ENCODE results near the gene ABHD12. TPM values are rescaled to one million over a fixed set of nuclear protein-coding genes. Genes with fewer than 3 reads are reported as not detected.

The ABHD12 gene
- total RNA-seq, 1 experiment from 2014 or later = 48.3 TPM

- TF ChIP-seq, protein P1, sequence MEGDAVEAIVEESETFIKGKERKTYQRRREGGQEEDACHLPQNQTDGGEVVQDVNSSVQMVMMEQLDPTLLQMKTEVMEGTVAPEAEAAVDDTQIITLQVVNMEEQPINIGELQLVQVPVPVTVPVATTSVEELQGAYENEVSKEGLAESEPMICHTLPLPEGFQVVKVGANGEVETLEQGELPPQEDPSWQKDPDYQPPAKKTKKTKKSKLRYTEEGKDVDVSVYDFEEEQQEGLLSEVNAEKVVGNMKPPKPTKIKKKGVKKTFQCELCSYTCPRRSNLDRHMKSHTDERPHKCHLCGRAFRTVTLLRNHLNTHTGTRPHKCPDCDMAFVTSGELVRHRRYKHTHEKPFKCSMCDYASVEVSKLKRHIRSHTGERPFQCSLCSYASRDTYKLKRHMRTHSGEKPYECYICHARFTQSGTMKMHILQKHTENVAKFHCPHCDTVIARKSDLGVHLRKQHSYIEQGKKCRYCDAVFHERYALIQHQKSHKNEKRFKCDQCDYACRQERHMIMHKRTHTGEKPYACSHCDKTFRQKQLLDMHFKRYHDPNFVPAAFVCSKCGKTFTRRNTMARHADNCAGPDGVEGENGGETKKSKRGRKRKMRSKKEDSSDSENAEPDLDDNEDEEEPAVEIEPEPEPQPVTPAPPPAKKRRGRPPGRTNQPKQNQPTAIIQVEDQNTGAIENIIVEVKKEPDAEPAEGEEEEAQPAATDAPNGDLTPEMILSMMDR (conservative IDR thresholded peaks at IDR 0.05; ENCODE audit: low read depth, low read length) = no peak
- no peak for TF ChIP-seq EZH2 (IDR thresholded peaks at IDR 0.05; ENCODE audit: low read length, unreplicated experiment)
- no peak for TF ChIP-seq EZH2phosphoT487 (IDR thresholded peaks at IDR 0.05; ENCODE audit: borderline replicate concordance, low read length)
- Histone ChIP-seq H3F3A (ENCODE audit: low read length, unreplicated experiment) (no peaks in the 10 kb centered on the region), H3K27me3 (ENCODE audit: low read length) (no peaks in the 10 kb centered on the region), H3K4me1 (ENCODE audit: insufficient read depth, low read length) (no peaks in the 10 kb centered on the region), H3K4me2 (ENCODE audit: low read length) (no peak overlapping the region), H3K9me2 (replicated peaks; ENCODE audit: low read length) (no peaks in the 10 kb centered on the region), H3K79me2 (ENCODE audit: low read length) (no peaks in the 10 kb centered on the region), H3K36me3 (ENCODE audit: low read depth, low read length) (peaks cover 83% of the 10 kb centered on the region), H4K20me1 (ENCODE audit: low read length) (no peaks in the 10 kb centered on the region), H3K4me3 (ENCODE audit: low read length) (no peak overlapping the region), H3K9ac (ENCODE audit: low read length) (no peak overlapping the region), H3K27ac (ENCODE audit: low read length) (no peak overlapping the region), H3K9me3 (ENCODE audit: low read length) (no peaks in the 10 kb centered on the region), H2AFZ (ENCODE audit: low read length) (no peak overlapping the region)
- no peak for DNase-seq
- no TSS peak for BruUV-seq (replicated peaks)
- no peak for ATAC-seq
- intact Hi-C loops (cut with micrococcal nuclease) = no loop called here
- ChIA-PET POLR2A (ENCODE audit: unreplicated experiment) (no interaction called here), CTCF (no interaction called here)
These were observed 108.4 kb downstream of the ABHD12 start for GRCh38 chr20:25282034-25282781.

DNA sequence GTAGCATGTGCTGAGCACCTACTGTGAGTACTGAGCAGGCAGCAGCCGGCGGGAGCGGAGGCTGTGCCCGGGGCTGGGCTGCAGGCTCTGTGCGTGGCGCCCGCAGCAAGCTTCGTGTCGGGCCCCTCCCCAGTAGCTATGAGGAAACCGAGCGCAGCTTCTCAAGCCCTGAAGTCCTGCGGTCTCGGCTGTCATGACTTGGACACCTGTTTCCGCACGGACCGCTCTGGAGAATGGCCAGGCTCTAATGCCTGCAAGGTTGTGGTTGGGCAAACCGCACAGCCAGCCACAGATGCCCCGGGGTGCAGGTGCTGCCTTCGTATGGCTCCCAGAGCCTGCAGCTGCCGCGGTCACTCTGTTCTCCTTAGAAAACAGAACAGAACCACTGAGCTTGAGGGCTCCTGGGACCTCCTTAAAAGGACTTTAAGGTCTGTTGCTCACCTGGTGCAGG lies 109.1 kb downstream of the ABHD12 start:
- no peaks in the 10 kb centered on the region for H3K9me3 ChIP-seq (ENCODE audit: low read length)
- no peaks in the 10 kb centered on the region for H3K4me1 ChIP-seq (ENCODE audit: insufficient read depth, low read length)
- H3K4me3 ChIP-seq (ENCODE audit: low read length) = no peak overlapping the region
- TF ChIP-seq EZH2 (IDR thresholded peaks at IDR 0.05; ENCODE audit: low read length, unreplicated experiment) = no peak
- ChIA-PET CTCF (no interaction called here), POLR2A (ENCODE audit: unreplicated experiment) (no interaction called here)
- no peak overlapping the region for H3K9ac ChIP-seq (ENCODE audit: low read length)
- intact Hi-C loops (cut with micrococcal nuclease) = no loop called here
- H4K20me1 ChIP-seq (ENCODE audit: low read length) = no peaks in the 10 kb centered on the region
- no peak for ATAC-seq
- H3F3A ChIP-seq (ENCODE audit: low read length, unreplicated experiment) = no peaks in the 10 kb centered on the region
- no peak overlapping the region for H3K4me2 ChIP-seq (ENCODE audit: low read length)
- BruUV-seq (replicated peaks) = no TSS peak
- H3K27me3 ChIP-seq (ENCODE audit: low read length) = no peaks in the 10 kb centered on the region
- H3K9me2 ChIP-seq (replicated peaks; ENCODE audit: low read length) = no peaks in the 10 kb centered on the region
- DNase-seq = no peak
- H3K27ac ChIP-seq (ENCODE audit: low read length) = no peak overlapping the region
- H2AFZ ChIP-seq (ENCODE audit: low read length) = no peak overlapping the region
- H3K36me3 ChIP-seq (ENCODE audit: low read depth, low read length) = peaks cover 83% of the 10 kb centered on the region
- H3K79me2 ChIP-seq (ENCODE audit: low read length) = no peaks in the 10 kb centered on the region

- H3F3A ChIP-seq (ENCODE audit: low read length, unreplicated experiment) = no peaks in the 10 kb centered on the region
- H3K9me2 ChIP-seq (replicated peaks; ENCODE audit: low read length) = no peaks in the 10 kb centered on the region
- peaks cover 79% of the 10 kb centered on the region for H3K36me3 ChIP-seq (ENCODE audit: low read depth, low read length)
- ATAC-seq (no peak), DNase-seq (no peak)
- H3K27me3 ChIP-seq (ENCODE audit: low read length) = no peaks in the 10 kb centered on the region
- intact Hi-C loops (cut with micrococcal nuclease) = no loop called here
- no TSS peak for BruUV-seq (replicated peaks)
- no peaks in the 10 kb centered on the region for H3K4me1 ChIP-seq (ENCODE audit: insufficient read depth, low read length)
- no peaks in the 10 kb centered on the region for H3K9me3 ChIP-seq (ENCODE audit: low read length)
- H3K4me2 ChIP-seq (ENCODE audit: low read length) = no peak overlapping the region
- H3K27ac ChIP-seq (ENCODE audit: low read length) = no peak overlapping the region
- no peak overlapping the region for H3K4me3 ChIP-seq (ENCODE audit: low read length)
- TF ChIP-seq, protein P1 (conservative IDR thresholded peaks at IDR 0.05; ENCODE audit: low read depth, low read length) = no peak
- CTCF ChIA-PET = no interaction called here
- POLR2A ChIA-PET (ENCODE audit: unreplicated experiment) = no interaction called here
- H3K9ac ChIP-seq (ENCODE audit: low read length) = no peak overlapping the region
- no peaks in the 10 kb centered on the region for H4K20me1 ChIP-seq (ENCODE audit: low read length)
- no peak overlapping the region for H2AFZ ChIP-seq (ENCODE audit: low read length)
- no peaks in the 10 kb centered on the region for H3K79me2 ChIP-seq (ENCODE audit: low read length)
These were observed 109.8 kb downstream of the ABHD12 start for GRCh38 chr20:25280574-25281535.

Data from PC-3 (cell line).